Tibial nerve (tissue), 4 donors: Measurements from ENCODE around the gene SUSD1. TPM values are rescaled to one million over a fixed set of nuclear protein-coding genes. Genes with fewer than 3 reads are reported as not detected.
"Not testable (repeated sequence)": the region's sequence is repeated elsewhere in the genome, so short reads cannot be mapped to it uniquely, and the experiment has no call there.

Experiments
- DNase-seq, 2 donors: peaks; one replicate each; pipeline ENCODE4 v3.0.0-alpha.2; 2019; ENCODE audit warnings: low spot score in 2 of 2
- H3K27ac ChIP-seq, 4 donors: fragments of 200-600 bp; sonication (generic) in 3 of 4; one replicate each; pipeline ENCODE4 v1.5.1; 2017 to 2019; ENCODE audit warnings: mild to moderate bottlenecking in 1 of 4
- H3K27me3 ChIP-seq, 2 donors: fragments of 200-600 bp; sonication (generic) in 1 of 2; one replicate each; pipeline versions ENCODE4 v1.5.1 to v1.6.0; 2017 to 2019
- H3K36me3 ChIP-seq, 3 donors: fragments of 200-600 bp; sonication (generic); one replicate each; pipeline ENCODE4 v1.5.1; 2018 to 2019
- H3K4me1 ChIP-seq, 4 donors: fragments of 200-600 bp; sonication (generic) in 3 of 4; one replicate each; pipeline ENCODE4 v1.5.1; 2017 to 2019
- H3K4me3 ChIP-seq, 4 donors: fragments of 200-600 bp; sonication (generic) in 3 of 4; one replicate each; pipeline ENCODE4 v1.5.1; 2017 to 2019; ENCODE audit warnings: mild to moderate bottlenecking in 1 of 4, moderate library complexity in 1 of 4
- H3K9me3 ChIP-seq, 4 donors: fragments of 200-600 bp; sonication (generic) in 3 of 4; one replicate each; pipeline ENCODE4 v1.5.1; 2017 to 2019
- CTCF ChIP-seq, 5 experiments: fragments of 200-600 bp in 3 of 5; fragments of 450-650 bp in 2 of 5; sonication (generic) in 3 of 5; IDR thresholded peaks; one replicate each; pipeline ENCODE4 v1.5.1; 2016 to 2019; ENCODE audit warnings: antibody characterized with exemption in 5 of 5, mild to moderate bottlenecking in 3 of 5, moderate library complexity in 2 of 5
- EP300 ChIP-seq, 2 donors: sonication (generic); formaldehyde crosslinking; IDR thresholded peaks; one replicate each; pipeline ENCODE4 v1.6.1; 2017; ENCODE audit warnings: antibody characterized with exemption in 2 of 2, mild to moderate bottlenecking in 1 of 2
- POLR2A ChIP-seq, 2 donors: fragments of 450-650 bp; IDR thresholded peaks; one replicate each; pipeline ENCODE4 v1.6.1; 2017; ENCODE audit warnings: antibody characterized with exemption in 2 of 2, mild to moderate bottlenecking in 2 of 2, moderate library complexity in 2 of 2
- WGBS, 2 donors: methylation state at CpG; one replicate each; pipeline ENCODE4 v1.1.5; 2018; 5-methylcytosine and 5-hydroxymethylcytosine counted together
- total RNA-seq, 4 donors: library from RNA; depleted of rRNA; stranded (reverse); fragments of >200 nt; gene quantifications; one replicate each; pipeline ENCODE4 v1.1.0, GENCODE V29; 2016

SUSD1 gene
- total RNA-seq, 4 donors from 2014 or later: 6.9 to 19.8 (median 11.5) TPM

GRCh38 chr9:112135706-112136105 lies 39.4 kb downstream of the SUSD1 start:
- DNase-seq: no peak
- H3K9me3 ChIP-seq: peaks cover 0 to 3% (median 0%) of the 10 kb centered on the region in 4 donors
- H3K27me3 ChIP-seq: no peaks in the 10 kb centered on the region
- no peak overlapping the region for H3K4me3 ChIP-seq
- no peak for TF ChIP-seq EP300 (IDR thresholded peaks at IDR 0.05)
- no peak for TF ChIP-seq POLR2A (IDR thresholded peaks at IDR 0.05)
- TF ChIP-seq CTCF (IDR thresholded peaks at IDR 0.05): no peak
- H3K36me3 ChIP-seq: no peaks in the 10 kb centered on the region
- H3K27ac ChIP-seq: no peak overlapping the region
- H3K4me1 ChIP-seq: no peaks in the 10 kb centered on the region
- 78 to 81% methylated on average over 4 of the region's 4 CpGs for WGBS, 2 donors

DNA sequence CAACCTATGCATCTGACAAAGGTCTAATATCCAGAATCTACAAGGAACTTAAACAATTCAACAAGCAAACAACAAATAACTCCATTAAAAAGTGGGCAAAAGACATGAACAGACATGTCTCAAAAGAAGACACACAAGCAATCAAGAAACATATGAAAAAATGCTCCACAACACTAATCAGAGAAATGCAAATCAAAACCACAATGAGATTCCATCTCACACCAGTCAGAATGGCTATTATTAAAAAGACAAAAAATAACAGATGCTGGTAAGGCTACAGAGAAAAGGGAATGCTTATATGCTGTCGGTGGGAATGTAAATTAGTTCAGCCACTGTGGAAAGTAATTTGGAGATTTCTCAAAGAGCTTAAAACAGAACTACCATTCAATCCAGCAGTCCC lies 41.3 kb downstream of the SUSD1 start:
- DNase-seq, H3K36me3 ChIP-seq, H3K4me3 ChIP-seq, H3K27ac ChIP-seq, H3K4me1 ChIP-seq, H3K9me3 ChIP-seq, H3K27me3 ChIP-seq: not testable (repeated sequence)
- 56 to 58% methylated on average over 1 of the region's 1 CpG for WGBS, 2 donors

DNA sequence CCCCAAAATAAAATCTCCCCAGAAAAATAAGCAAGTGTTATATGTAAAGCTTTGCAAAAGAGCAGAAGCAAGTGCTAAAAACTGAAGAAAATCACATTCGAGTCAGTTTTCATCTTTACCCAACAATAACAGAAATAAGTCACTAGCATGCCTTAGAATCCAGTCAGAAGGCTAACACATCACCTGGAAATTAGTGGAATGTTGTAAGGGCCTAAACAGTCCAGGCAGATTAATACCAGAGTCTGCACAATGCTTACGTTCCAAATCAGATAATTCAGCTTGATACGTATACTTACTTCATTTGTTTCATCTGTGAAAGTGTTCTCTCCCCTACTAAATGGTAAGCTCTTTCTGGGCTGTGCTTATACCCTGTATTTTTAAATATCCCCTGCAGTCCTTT lies 42.7 kb downstream of the SUSD1 start:
- Histone ChIP-seq H3K27me3 (no peaks in the 10 kb centered on the region), H3K36me3 (no peaks in the 10 kb centered on the region), H3K4me3 (no peak overlapping the region), H3K4me1 (no peaks in the 10 kb centered on the region), H3K9me3 (peaks cover 0 to 3% (median 0%) of the 10 kb centered on the region in 4 donors), H3K27ac (no peak overlapping the region)
- no peak for TF ChIP-seq POLR2A (IDR thresholded peaks at IDR 0.05)
- no peak for TF ChIP-seq EP300 (IDR thresholded peaks at IDR 0.05)
- no peak for TF ChIP-seq CTCF (IDR thresholded peaks at IDR 0.05)
- no peak for DNase-seq
- 95 to 97% methylated on average over 3 of the region's 3 CpGs for WGBS, 2 donors

- no peak for TF ChIP-seq CTCF (IDR thresholded peaks at IDR 0.05)
- TF ChIP-seq POLR2A (IDR thresholded peaks at IDR 0.05): no peak
- no peak for TF ChIP-seq EP300 (IDR thresholded peaks at IDR 0.05)
- no peak for DNase-seq
- Histone ChIP-seq H3K4me3 (no peak overlapping the region), H3K9me3 (peaks cover 0 to 3% (median 0%) of the 10 kb centered on the region in 4 donors), H3K4me1 (no peaks in the 10 kb centered on the region), H3K36me3 (no peaks in the 10 kb centered on the region), H3K27ac (no peak overlapping the region), H3K27me3 (no peaks in the 10 kb centered on the region)
- 83 to 85% methylated on average over 5 of the region's 5 CpGs for WGBS, 2 donors
Measured at GRCh38 chr9:112130997-112131396, 44.1 kb downstream of the SUSD1 start.

DNA sequence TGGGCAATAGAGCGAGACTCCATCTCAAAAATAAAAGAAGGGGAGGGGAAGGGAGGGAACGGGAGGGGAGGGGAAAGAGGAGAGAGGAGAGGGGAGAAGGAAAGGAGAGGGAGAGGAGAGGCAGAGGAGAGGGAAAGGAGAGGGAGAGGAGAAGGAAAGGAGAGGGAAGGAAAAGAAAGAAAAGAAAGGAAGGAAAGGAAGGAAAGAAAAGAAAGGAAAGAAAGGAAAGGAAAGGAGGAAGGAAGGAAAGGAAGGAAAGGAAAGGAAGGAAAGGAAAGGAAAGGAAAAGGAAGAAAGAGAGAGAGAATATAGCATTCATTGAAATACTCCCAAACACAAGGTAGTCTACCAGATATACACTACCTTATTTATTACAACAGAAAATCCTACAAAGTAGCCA lies 44.8 kb downstream of the SUSD1 start:
- Histone ChIP-seq H3K4me1 (no peaks in the 10 kb centered on the region), H3K4me3 (no peak overlapping the region), H3K27me3 (no peaks in the 10 kb centered on the region), H3K9me3 (peaks cover 0 to 3% (median 0%) of the 10 kb centered on the region in 4 donors), H3K27ac (no peak overlapping the region), H3K36me3 (no peaks in the 10 kb centered on the region)
- TF ChIP-seq POLR2A (IDR thresholded peaks at IDR 0.05): no peak
- TF ChIP-seq CTCF (IDR thresholded peaks at IDR 0.05): no peak
- no peak for TF ChIP-seq EP300 (IDR thresholded peaks at IDR 0.05)
- no peak for DNase-seq
- WGBS, 2 donors: 72 to 84% methylated on average over 2 of the region's 2 CpGs

DNA sequence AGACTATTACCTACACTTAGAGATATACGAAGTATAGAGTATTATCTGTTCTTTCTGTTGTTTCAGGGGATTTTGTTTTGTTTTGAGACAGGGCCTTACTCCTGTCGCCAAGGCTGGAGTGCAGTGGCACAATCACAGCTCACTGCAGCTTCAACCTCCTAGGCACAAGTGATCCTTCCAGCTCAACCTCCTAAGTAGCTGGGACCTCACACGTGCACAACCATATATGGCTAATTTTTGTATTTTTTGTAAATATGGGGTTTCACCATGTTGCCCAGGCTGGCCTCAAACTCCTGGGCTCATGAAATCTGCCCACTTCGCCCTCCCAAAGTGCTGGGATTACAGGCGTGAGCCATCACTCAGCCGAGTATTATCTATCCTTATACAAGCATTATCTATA lies 45.9 kb downstream of the SUSD1 start:
- Histone ChIP-seq H3K27me3 (no peaks in the 10 kb centered on the region), H3K4me1 (no peaks in the 10 kb centered on the region), H3K4me3 (no peak overlapping the region), H3K9me3 (peaks cover 0 to 3% (median 0%) of the 10 kb centered on the region in 4 donors), H3K27ac (no peak overlapping the region), H3K36me3 (no peaks in the 10 kb centered on the region)
- DNase-seq: no peak
- TF ChIP-seq POLR2A (IDR thresholded peaks at IDR 0.05) (no peak), EP300 (IDR thresholded peaks at IDR 0.05) (no peak), CTCF (IDR thresholded peaks at IDR 0.05) (no peak)
- WGBS, 2 donors: 90 to 92% methylated on average over 6 of the region's 6 CpGs

GRCh38 chr9:112128399-112128798 lies 46.7 kb downstream of the SUSD1 start:
- H3K27me3 ChIP-seq, H3K27ac ChIP-seq, H3K4me1 ChIP-seq, H3K36me3 ChIP-seq, H3K4me3 ChIP-seq, DNase-seq, H3K9me3 ChIP-seq: not testable (repeated sequence)
- WGBS, 2 donors: 93 to 96% methylated on average over 5 of the region's 5 CpGs
